ENCODE data around the gene PLG.
"Not testable (repeated sequence)": the region's sequence is repeated elsewhere in the genome, so short reads cannot be mapped to it uniquely, and the experiment has no call there.

The PLG gene

DNA sequence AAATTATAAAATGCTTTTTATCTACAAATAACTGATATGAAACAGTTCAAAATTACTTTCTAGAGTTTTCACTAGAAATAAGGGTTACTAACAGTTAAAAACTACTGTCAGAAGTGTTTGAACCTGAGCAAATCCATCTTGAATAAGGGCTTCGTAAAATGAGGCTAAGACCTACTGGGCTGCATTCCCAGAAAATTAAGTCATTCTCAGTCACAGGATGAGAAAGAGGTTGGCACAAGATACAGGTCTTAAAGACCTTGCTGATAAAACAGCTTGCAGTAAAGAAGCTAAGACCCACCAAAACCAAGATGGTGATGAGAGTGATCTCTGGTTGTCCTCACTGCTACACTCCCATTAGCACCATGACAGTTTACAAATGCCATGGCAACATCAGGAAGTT lies 93.7 kb downstream of the PLG start:
- H3K4me1 ChIP-seq (ENCODE audit: control insufficient read depth, insufficient read depth, low read length), result no peaks in the 10 kb centered on the region
- H3K27me3 ChIP-seq (ENCODE audit: control insufficient read depth, insufficient read depth, low read length), result no peaks in the 10 kb centered on the region
- H3K9me3 ChIP-seq (replicated peaks; ENCODE audit: low read length), result no peaks in the 10 kb centered on the region
- H3K4me3 ChIP-seq (ENCODE audit: low read length), result no peak overlapping the region
- H3K4me2 ChIP-seq (ENCODE audit: low read length), result no peak overlapping the region
- no peak overlapping the region for H3K9ac ChIP-seq (ENCODE audit: low read depth, low read length)
- no peaks in the 10 kb centered on the region for H3K36me3 ChIP-seq (ENCODE audit: insufficient read depth, low read length)

DNA sequence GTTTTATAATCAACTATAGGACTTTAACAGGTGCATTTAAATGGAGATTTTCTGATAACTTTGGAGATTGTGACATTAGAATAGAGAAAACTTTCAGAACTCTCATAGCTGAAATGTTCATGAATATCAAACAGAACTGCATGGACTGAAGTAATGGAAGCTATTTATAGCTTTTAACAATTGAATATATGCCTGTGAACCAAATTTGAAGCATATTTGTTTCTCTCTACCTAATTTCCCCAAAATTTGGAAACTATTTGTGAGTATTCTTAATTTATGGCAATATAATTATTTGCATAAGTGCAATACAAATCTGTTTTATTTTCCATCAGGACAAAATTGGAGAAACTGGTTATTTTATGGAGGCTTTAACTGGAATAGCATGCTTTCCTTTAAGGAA lies 96.6 kb downstream of the PLG start:
- H3K4me3 ChIP-seq (ENCODE audit: low read length), result no peak overlapping the region
- no peaks in the 10 kb centered on the region for H3K27me3 ChIP-seq (ENCODE audit: control insufficient read depth, insufficient read depth, low read length)
- H3K36me3 ChIP-seq (ENCODE audit: insufficient read depth, low read length), result no peaks in the 10 kb centered on the region
- no peaks in the 10 kb centered on the region for H3K9me3 ChIP-seq (replicated peaks; ENCODE audit: low read length)
- H3K4me2 ChIP-seq (ENCODE audit: low read length), result no peak overlapping the region
- H3K9ac ChIP-seq (ENCODE audit: low read depth, low read length), result no peak overlapping the region
- H3K4me1 ChIP-seq (ENCODE audit: control insufficient read depth, insufficient read depth, low read length), result no peaks in the 10 kb centered on the region

GRCh38 chr6:160799801-160800506 lies 97.9 kb downstream of the PLG start:
- no peaks in the 10 kb centered on the region for H3K4me1 ChIP-seq (ENCODE audit: control insufficient read depth, insufficient read depth, low read length)
- H3K4me3 ChIP-seq (ENCODE audit: low read length), result no peak overlapping the region
- no peaks in the 10 kb centered on the region for H3K36me3 ChIP-seq (ENCODE audit: insufficient read depth, low read length)
- H3K27me3 ChIP-seq (ENCODE audit: control insufficient read depth, insufficient read depth, low read length), result no peaks in the 10 kb centered on the region
- no peaks in the 10 kb centered on the region for H3K9me3 ChIP-seq (replicated peaks; ENCODE audit: low read length)
- H3K4me2 ChIP-seq (ENCODE audit: low read length), result no peak overlapping the region
- H3K9ac ChIP-seq (ENCODE audit: low read depth, low read length), result no peak overlapping the region

DNA sequence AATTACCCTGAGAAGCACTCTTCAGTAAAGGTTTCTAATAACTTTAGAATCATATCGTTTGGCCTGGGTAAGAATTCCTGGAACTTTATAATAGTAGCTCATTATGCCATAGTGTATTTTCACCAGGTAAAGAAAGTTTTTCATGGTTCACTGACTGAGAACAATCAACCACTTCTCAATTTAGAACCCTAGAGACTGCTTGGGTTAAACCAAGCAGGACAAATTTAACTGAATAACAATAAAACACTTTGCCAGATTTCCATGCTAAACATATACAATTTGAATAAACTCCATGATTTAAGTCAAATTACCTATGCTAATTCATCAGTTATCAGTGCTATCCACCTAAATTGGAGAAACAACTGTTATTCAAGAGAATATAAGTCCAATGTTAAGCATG lies 99.4 kb downstream of the PLG start:
- Histone ChIP-seq H3K27me3 (ENCODE audit: control insufficient read depth, insufficient read depth, low read length) (no peaks in the 10 kb centered on the region), H3K4me2 (ENCODE audit: low read length) (no peak overlapping the region), H3K4me3 (ENCODE audit: low read length) (no peak overlapping the region), H3K9me3 (replicated peaks; ENCODE audit: low read length) (no peaks in the 10 kb centered on the region), H3K9ac (ENCODE audit: low read depth, low read length) (no peak overlapping the region), H3K36me3 (ENCODE audit: insufficient read depth, low read length) (no peaks in the 10 kb centered on the region), H3K4me1 (ENCODE audit: control insufficient read depth, insufficient read depth, low read length) (no peaks in the 10 kb centered on the region)

DNA sequence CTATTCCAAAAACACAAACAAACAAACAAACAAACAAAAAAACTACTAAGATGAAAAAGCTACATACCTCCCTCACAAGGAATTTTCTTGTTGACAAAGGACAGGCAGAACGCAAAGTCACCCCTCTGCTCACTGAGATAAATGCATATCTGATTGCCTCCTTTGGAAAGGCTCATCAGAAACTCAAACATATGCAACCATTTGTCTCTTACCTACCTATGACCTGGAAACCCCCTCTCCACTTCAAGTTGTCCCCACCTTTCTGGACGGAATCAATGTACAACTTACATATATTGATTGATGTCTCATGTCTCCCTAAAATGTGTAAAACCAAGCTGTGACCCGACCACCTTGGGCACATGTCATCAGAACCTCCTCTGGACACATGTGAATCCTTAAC lies 100.0 kb downstream of the PLG start:
- H3K9me3 ChIP-seq (replicated peaks; ENCODE audit: low read length); H3K4me2 ChIP-seq (ENCODE audit: low read length); H3K27me3 ChIP-seq (ENCODE audit: control insufficient read depth, insufficient read depth, low read length); H3K9ac ChIP-seq (ENCODE audit: low read depth, low read length); H3K4me3 ChIP-seq (ENCODE audit: low read length); H3K4me1 ChIP-seq (ENCODE audit: control insufficient read depth, insufficient read depth, low read length); H3K36me3 ChIP-seq (ENCODE audit: insufficient read depth, low read length): not testable (repeated sequence)
